SU-DHL-6 (cell line): ENCODE measurements around the gene ARHGAP33.
A peak's percentile ranks its signal among the peaks of the same experiment; 100 is the strongest.

Experiments
- H2AFZ ChIP-seq: fragments of 200-600 bp; sonication (generic); 2 replicates; pipeline ENCODE4 v1.6.1; 2014; ENCODE audit warnings: low read depth, mild to moderate bottlenecking, moderate library complexity, mixed read lengths, antibody characterized with exemption, low read length; ENCODE audit not compliant: severe bottlenecking
- H3F3A ChIP-seq: fragments of 200-600 bp; shearing (Covaris generic); 2 replicates; pipeline ENCODE4 v1.6.0; 2016; ENCODE audit warnings: antibody characterized with exemption, mild to moderate bottlenecking; ENCODE audit not compliant: insufficient read depth
- H3K27ac ChIP-seq: fragments of 200-600 bp; sonication (generic); 2 replicates; pipeline ENCODE4 v1.5.1; 2016; ENCODE audit warnings: low read depth, mild to moderate bottlenecking, low read length, moderate library complexity, mixed read lengths
- H3K27me3 ChIP-seq: fragments of 200-600 bp; sonication (generic), shearing (Covaris generic); 2 replicates; pipeline ENCODE4 v1.6.0; 2014; ENCODE audit warnings: mild to moderate bottlenecking, low read length
- H3K36me3 ChIP-seq: fragments of 200-600 bp; sonication (generic); 2 replicates; pipeline ENCODE4 v1.6.1; 2014; ENCODE audit warnings: mild to moderate bottlenecking, low read length, mixed read lengths
- H3K4me2 ChIP-seq: fragments of 300-600, 200-600 bp; shearing (Covaris generic), sonication (generic); 2 replicates; pipeline ENCODE4 v1.6.0; 2014; ENCODE audit warnings: low read length, low read depth, mild to moderate bottlenecking; ENCODE audit not compliant: poor library complexity, severe bottlenecking
- H3K4me3 ChIP-seq: fragments of 200-600 bp; sonication (generic); 2 replicates; pipeline ENCODE4 v1.5.1; 2014; ENCODE audit warnings: antibody characterized with exemption, low read length, mild to moderate bottlenecking, mixed read lengths; ENCODE audit not compliant: insufficient read depth, poor library complexity, severe bottlenecking
- H3K79me2 ChIP-seq: fragments of 200-600 bp; sonication (generic); 2 replicates; pipeline ENCODE4 v1.6.1; 2014; ENCODE audit warnings: mild to moderate bottlenecking, low read length, moderate library complexity; ENCODE audit not compliant: insufficient read depth
- H3K9ac ChIP-seq: fragments of 200-600 bp; sonication (generic); 2 replicates; pipeline ENCODE4 v1.7.0; 2014; ENCODE audit warnings: mild to moderate bottlenecking, low read length
- H3K9me2 ChIP-seq: fragments of 200-600 bp; sonication (generic); replicated peaks from 2 replicates; pipeline ENCODE4 v1.6.1; 2014; ENCODE audit warnings: low read length; ENCODE audit not compliant: insufficient read depth
- H3K9me3 ChIP-seq: fragments of 200-600 bp; sonication (generic); 2 replicates; pipeline ENCODE4 v1.6.1; 2014; ENCODE audit warnings: low read length, mixed read lengths; ENCODE audit not compliant: insufficient read depth
- H4K20me1 ChIP-seq: fragments of 200-600 bp; sonication (generic); 2 replicates; pipeline ENCODE4 v1.6.1; 2014; ENCODE audit warnings: low read depth, mild to moderate bottlenecking, antibody characterized with exemption, low read length, moderate library complexity, mixed read lengths
- EZH2phosphoT487 ChIP-seq: fragments of 200-600 bp; sonication (generic), shearing (Covaris generic); conservative IDR thresholded peaks from 2 replicates; pipeline ENCODE4 v1.6.1; 2018; ENCODE audit warnings: mild to moderate bottlenecking, antibody characterized with exemption, low read length, moderate library complexity, mixed read lengths
- TF ChIP-seq, protein P1 (sequence below): fragments of 200-600 bp; sonication (generic); IDR thresholded peaks from one replicate; pipeline ENCODE4 v1.5.1; 2017; ENCODE audit warnings: antibody characterized with exemption, mild to moderate bottlenecking, low read length, moderate library complexity; ENCODE audit not compliant: insufficient read depth, poor library complexity, severe bottlenecking

ARHGAP33 gene

DNA sequence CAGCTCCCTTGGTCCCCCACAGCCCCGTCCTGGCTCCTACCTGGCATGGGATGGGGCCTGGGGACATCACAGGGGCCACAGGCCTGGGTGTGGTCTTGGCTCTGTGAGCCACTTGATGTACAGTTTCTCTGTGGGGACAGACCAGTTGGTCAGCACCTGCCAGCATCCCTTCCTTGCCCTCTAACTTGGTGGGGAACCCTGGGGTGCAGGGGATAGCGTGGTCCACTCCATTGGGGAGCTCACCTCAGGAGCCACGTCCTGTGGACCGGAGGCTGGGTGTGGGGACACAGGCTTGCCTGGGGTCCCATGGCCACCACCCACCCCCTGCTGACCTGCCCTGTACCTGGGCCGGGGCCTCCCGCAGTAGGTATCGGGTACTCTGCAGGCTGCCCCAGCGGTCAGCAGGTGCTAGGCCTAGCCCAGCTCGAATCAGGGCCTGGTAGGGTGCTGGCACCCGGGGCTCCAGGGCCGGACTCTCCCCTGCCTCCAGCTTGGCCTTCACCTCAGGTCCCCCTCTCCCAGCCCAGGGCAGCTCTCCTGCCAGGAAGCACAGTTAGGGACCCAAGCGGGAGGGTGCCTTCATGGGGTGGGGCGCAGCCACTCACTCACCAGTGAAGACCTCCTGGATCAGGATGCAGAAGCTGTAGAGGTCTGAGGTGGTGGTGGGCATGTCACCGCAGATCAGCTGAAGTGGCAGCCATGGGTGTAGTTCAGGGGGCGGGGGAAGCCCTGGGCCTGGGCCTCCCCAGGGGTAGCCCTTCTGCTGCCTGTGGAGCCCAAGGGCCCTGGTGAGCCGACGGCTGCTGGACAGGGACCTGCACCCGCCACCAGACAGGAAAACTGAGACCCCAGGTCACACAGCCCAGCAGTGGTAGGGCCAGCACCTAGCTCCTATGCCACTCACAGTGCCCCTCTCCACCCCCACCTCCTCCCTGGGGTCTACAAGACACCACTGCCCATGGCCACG is 14.9 kb downstream of the ARHGAP33 start:
- H3K9me2 ChIP-seq: no peaks in the 10 kb centered on the region
- H3K27me3 ChIP-seq: no peaks in the 10 kb centered on the region
- no peak overlapping the region for H3K4me3 ChIP-seq
- H3K9me3 ChIP-seq: no peaks in the 10 kb centered on the region
- no peak overlapping the region for H3K9ac ChIP-seq
- H3K79me2 ChIP-seq: no peaks in the 10 kb centered on the region
- H3K27ac ChIP-seq: no peak overlapping the region
- H3F3A ChIP-seq: no peaks in the 10 kb centered on the region
- H3K36me3 ChIP-seq: no peaks in the 10 kb centered on the region
- H3K4me2 ChIP-seq: no peak overlapping the region
- TF ChIP-seq EZH2phosphoT487: no peak
- TF ChIP-seq, protein P1, sequence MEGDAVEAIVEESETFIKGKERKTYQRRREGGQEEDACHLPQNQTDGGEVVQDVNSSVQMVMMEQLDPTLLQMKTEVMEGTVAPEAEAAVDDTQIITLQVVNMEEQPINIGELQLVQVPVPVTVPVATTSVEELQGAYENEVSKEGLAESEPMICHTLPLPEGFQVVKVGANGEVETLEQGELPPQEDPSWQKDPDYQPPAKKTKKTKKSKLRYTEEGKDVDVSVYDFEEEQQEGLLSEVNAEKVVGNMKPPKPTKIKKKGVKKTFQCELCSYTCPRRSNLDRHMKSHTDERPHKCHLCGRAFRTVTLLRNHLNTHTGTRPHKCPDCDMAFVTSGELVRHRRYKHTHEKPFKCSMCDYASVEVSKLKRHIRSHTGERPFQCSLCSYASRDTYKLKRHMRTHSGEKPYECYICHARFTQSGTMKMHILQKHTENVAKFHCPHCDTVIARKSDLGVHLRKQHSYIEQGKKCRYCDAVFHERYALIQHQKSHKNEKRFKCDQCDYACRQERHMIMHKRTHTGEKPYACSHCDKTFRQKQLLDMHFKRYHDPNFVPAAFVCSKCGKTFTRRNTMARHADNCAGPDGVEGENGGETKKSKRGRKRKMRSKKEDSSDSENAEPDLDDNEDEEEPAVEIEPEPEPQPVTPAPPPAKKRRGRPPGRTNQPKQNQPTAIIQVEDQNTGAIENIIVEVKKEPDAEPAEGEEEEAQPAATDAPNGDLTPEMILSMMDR: no peak
- H4K20me1 ChIP-seq: no peaks in the 10 kb centered on the region
- no peak overlapping the region for H2AFZ ChIP-seq

- no peak overlapping the region for H3K4me2 ChIP-seq
- no peaks in the 10 kb centered on the region for H3K36me3 ChIP-seq
- no peaks in the 10 kb centered on the region for H3K27me3 ChIP-seq
- no peaks in the 10 kb centered on the region for H3K9me2 ChIP-seq
- no peak overlapping the region for H3K4me3 ChIP-seq
- H3K79me2 ChIP-seq: no peaks in the 10 kb centered on the region
- H3F3A ChIP-seq: no peaks in the 10 kb centered on the region
- TF ChIP-seq, protein P1: peak; percentile 19
- no peak for TF ChIP-seq EZH2phosphoT487
- H3K9ac ChIP-seq: no peak overlapping the region
- no peak overlapping the region for H2AFZ ChIP-seq
- no peaks in the 10 kb centered on the region for H4K20me1 ChIP-seq
- no peak overlapping the region for H3K27ac ChIP-seq
- no peaks in the 10 kb centered on the region for H3K9me3 ChIP-seq
Observed at GRCh38 chr19:35790981-35791813, 15.8 kb downstream of the ARHGAP33 start.

GRCh38 chr19:35791814-35792279 is 16.5 kb downstream of the ARHGAP33 start:
- Histone ChIP-seq H3K4me2 (no peak overlapping the region), H3K27ac (no peak overlapping the region), H3K9me3 (no peaks in the 10 kb centered on the region), H3K9ac (no peak overlapping the region), H3K79me2 (no peaks in the 10 kb centered on the region), H3K9me2 (no peaks in the 10 kb centered on the region), H3K27me3 (no peaks in the 10 kb centered on the region), H2AFZ (no peak overlapping the region), H3K4me3 (no peak overlapping the region), H3K36me3 (no peaks in the 10 kb centered on the region), H4K20me1 (no peaks in the 10 kb centered on the region), H3F3A (no peaks in the 10 kb centered on the region)
- TF ChIP-seq, protein P1: no peak
- TF ChIP-seq EZH2phosphoT487: no peak
